Caco-2 (cell line): ENCODE measurements around the gene TTC39A. TPM values are rescaled to one million over a fixed set of nuclear protein-coding genes. Genes with fewer than 3 reads are reported as not detected.

Experiments used
- BruUV-seq: library from RNA; stranded (reverse); fragments of 400-500 nt; replicated peaks from 2 replicates; lab custom pipeline; 2021; lab: Mats Ljungman, UMichigan
- CTCF ChIA-PET: fragments of 300-600 bp; sonication (Branson Sonifier 250); formaldehyde crosslinking; loops from one replicate; lab custom pipeline; 2022; ENCODE audit warnings: antibody characterized with exemption; lab: Charles Lee
- POLR2A ChIA-PET: fragments of 300-600 bp; sonication (Branson Sonifier 250); formaldehyde crosslinking; loops from one replicate; lab custom pipeline; 2022; ENCODE audit warnings: antibody characterized with exemption; lab: Charles Lee
- DNase-seq, 2 experiments: peaks; one replicate each; pipeline versions ENCODE4 v3.0.0 to v3.0.0-alpha.2; 2020 to 2022
- H3K27me3 ChIP-seq: replicated peaks from 2 replicates; pipeline ENCODE4 v1.6.0; 2011; ENCODE audit warnings: low read length; ENCODE audit not compliant: control insufficient read depth, insufficient read depth
- H3K36me3 ChIP-seq: 2 replicates; pipeline ENCODE4 v1.5.1; 2011; ENCODE audit warnings: low read length; ENCODE audit not compliant: control insufficient read depth, insufficient read depth
- H3K4me1 ChIP-seq: fragments of 250-450 bp; sonication (Bioruptor Pico); 2 replicates; pipeline ENCODE4 v1.5.1; 2020; ENCODE audit warnings: mild to moderate bottlenecking
- H3K4me3 ChIP-seq: 2 replicates; pipeline ENCODE4 v1.5.1; 2011; ENCODE audit warnings: low read depth, mild to moderate bottlenecking, control low read depth, low read length
- H3K9me3 ChIP-seq: fragments of 250-450 bp; sonication (Bioruptor Pico); 2 replicates; pipeline ENCODE4 v1.5.1; 2020; ENCODE audit warnings: mild to moderate bottlenecking, moderate library complexity
- H3K27ac Mint-ChIP-seq: one replicate; pipeline ENCODE4 v1.8.0; 2022; ENCODE audit warnings: mixed read lengths; ENCODE audit not compliant: unreplicated experiment
- H3K27me3 Mint-ChIP-seq: one replicate; pipeline ENCODE4 v1.8.0; 2022; ENCODE audit warnings: mixed read lengths; ENCODE audit not compliant: insufficient read depth, unreplicated experiment
- H3K36me3 Mint-ChIP-seq: one replicate; pipeline ENCODE4 v1.8.0; 2022; ENCODE audit warnings: mild to moderate bottlenecking, mixed read lengths; ENCODE audit not compliant: insufficient read depth, unreplicated experiment
- H3K4me1 Mint-ChIP-seq: one replicate; pipeline ENCODE4 v1.8.0; 2022; ENCODE audit warnings: low read depth, mixed read lengths; ENCODE audit not compliant: unreplicated experiment
- H3K4me3 Mint-ChIP-seq: one replicate; pipeline ENCODE4 v1.8.0; 2022; ENCODE audit warnings: mild to moderate bottlenecking, moderate library complexity, mixed read lengths; ENCODE audit not compliant: unreplicated experiment
- H3K9me3 Mint-ChIP-seq: one replicate; pipeline ENCODE4 v1.8.0; 2022; ENCODE audit warnings: mixed read lengths; ENCODE audit not compliant: unreplicated experiment
- intact Hi-C: fragments of 100-400 bp; cut with micrococcal nuclease; formaldehyde crosslinking; loops from one replicate; pipeline ENCODE4 v1.10.0; 2022; ENCODE audit not compliant: unreplicated experiment
- total RNA-seq: library from RNA; stranded (reverse); gene quantifications from 2 replicates; pipeline ENCODE4 v1.2.3, GENCODE V29; 2022
- TF ChIP-seq, protein P1 (sequence below), 2 experiments: fragments of 200-600 bp in 1 of 2; IDR thresholded peaks; 1 replicate in 1 of 2; 2 replicates in 1 of 2; pipeline versions ENCODE4 v1.5.1 to v1.8.0; 2011 to 2022; ENCODE audit warnings: antibody characterized with exemption in 1 of 2, control low read depth in 1 of 2, inconsistent platforms in 1 of 2, low read depth in 1 of 2, low read length in 1 of 2, mild to moderate bottlenecking in 1 of 2, moderate library complexity in 1 of 2; ENCODE audit not compliant: insufficient read depth in 1 of 2, severe bottlenecking in 1 of 2, unreplicated experiment in 1 of 2

Gene TTC39A
- total RNA-seq, 1 experiment from 2014 or later, result 21.0 TPM

DNA sequence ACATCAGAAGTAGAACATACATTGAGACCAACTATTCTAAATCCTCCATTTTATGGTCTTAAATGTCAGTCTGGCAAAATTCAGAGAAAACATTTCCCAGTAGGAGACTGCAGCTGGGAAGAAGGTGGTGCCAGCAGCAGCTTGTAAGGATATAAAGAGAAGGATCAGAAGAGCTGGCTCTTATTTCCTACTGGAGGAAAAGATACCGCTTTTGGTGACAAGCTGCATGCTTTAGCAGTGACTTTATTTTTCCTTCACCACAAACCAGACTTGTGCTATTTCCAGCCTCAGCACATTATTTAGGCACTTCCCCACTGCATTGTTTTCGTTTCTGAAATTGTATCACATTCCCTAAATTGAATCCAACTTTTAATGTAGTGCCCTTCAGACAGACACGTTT is 65.9 kb downstream of the TTC39A start:
- ChIA-PET CTCF (no interaction called here), POLR2A (no interaction called here)
- Mint-ChIP-seq H3K4me3 (no peak overlapping the region), H3K27me3 (no peaks in the 10 kb centered on the region), H3K36me3 (no peaks in the 10 kb centered on the region), H3K4me1 (no peaks in the 10 kb centered on the region), H3K27ac (no peak overlapping the region), H3K9me3 (no peaks in the 10 kb centered on the region)
- H3K9me3 ChIP-seq, result no peaks in the 10 kb centered on the region
- intact Hi-C loops, result no loop called here
- TF ChIP-seq, protein P1, sequence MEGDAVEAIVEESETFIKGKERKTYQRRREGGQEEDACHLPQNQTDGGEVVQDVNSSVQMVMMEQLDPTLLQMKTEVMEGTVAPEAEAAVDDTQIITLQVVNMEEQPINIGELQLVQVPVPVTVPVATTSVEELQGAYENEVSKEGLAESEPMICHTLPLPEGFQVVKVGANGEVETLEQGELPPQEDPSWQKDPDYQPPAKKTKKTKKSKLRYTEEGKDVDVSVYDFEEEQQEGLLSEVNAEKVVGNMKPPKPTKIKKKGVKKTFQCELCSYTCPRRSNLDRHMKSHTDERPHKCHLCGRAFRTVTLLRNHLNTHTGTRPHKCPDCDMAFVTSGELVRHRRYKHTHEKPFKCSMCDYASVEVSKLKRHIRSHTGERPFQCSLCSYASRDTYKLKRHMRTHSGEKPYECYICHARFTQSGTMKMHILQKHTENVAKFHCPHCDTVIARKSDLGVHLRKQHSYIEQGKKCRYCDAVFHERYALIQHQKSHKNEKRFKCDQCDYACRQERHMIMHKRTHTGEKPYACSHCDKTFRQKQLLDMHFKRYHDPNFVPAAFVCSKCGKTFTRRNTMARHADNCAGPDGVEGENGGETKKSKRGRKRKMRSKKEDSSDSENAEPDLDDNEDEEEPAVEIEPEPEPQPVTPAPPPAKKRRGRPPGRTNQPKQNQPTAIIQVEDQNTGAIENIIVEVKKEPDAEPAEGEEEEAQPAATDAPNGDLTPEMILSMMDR (IDR thresholded peaks at IDR 0.05; ENCODE audit: insufficient read depth in 1 of 2, low read depth in 1 of 2, low read length in 1 of 2, severe bottlenecking in 1 of 2, unreplicated experiment in 1 of 2), result no peak
- no peaks in the 10 kb centered on the region for H3K36me3 ChIP-seq
- H3K4me1 ChIP-seq, result no peaks in the 10 kb centered on the region
- H3K27me3 ChIP-seq, result no peaks in the 10 kb centered on the region
- no peak overlapping the region for H3K4me3 ChIP-seq
- DNase-seq, result no peak
- BruUV-seq, result no TSS peak

DNA sequence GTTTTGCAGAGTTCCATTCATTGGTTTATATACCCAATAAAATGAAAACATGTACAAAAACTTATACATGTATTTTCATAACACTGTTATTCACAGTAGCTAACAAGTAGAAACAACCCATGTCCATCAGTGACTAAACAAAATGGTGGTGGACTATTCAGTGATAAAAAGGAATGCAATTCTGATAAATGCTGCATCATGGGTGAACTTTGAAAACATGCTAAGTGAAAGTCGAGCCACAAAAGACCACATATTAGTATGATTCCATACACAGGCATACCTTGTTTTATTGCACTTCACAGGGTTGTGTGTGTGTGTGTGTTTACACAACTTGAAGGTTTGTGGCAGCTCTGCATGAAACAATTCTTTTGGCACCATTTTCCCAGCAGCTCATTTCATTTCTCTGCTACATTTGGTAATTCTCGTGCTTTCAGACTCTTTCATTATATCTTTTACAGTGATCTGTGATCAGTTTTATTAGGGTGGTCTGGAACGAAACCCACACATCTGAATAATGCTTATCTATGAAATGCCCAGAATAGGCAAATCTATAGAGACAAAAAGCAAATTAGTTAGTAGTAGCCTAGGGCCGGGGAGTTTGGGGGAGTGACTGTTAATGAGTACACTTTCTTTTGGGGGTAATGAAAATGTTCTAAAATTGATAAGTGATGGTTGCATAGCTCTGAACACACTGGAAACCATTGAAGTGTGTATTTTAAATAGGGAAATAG is 67.0 kb downstream of the TTC39A start:
- ChIA-PET POLR2A (no interaction called here), CTCF (no interaction called here)
- BruUV-seq, result no TSS peak
- no peaks in the 10 kb centered on the region for H3K36me3 ChIP-seq
- H3K27ac Mint-ChIP-seq, result no peak overlapping the region
- intact Hi-C loops, result no loop called here
- H3K4me1 Mint-ChIP-seq, result no peaks in the 10 kb centered on the region
- no peaks in the 10 kb centered on the region for H3K27me3 ChIP-seq
- H3K4me3 ChIP-seq, result no peak overlapping the region
- no peaks in the 10 kb centered on the region for H3K9me3 Mint-ChIP-seq
- no peaks in the 10 kb centered on the region for H3K36me3 Mint-ChIP-seq
- H3K4me3 Mint-ChIP-seq, result no peak overlapping the region
- TF ChIP-seq, protein P1 (IDR thresholded peaks at IDR 0.05; ENCODE audit: insufficient read depth in 1 of 2, low read depth in 1 of 2, low read length in 1 of 2, severe bottlenecking in 1 of 2, unreplicated experiment in 1 of 2), result no peak
- H3K4me1 ChIP-seq, result no peaks in the 10 kb centered on the region
- H3K27me3 Mint-ChIP-seq, result no peaks in the 10 kb centered on the region
- no peaks in the 10 kb centered on the region for H3K9me3 ChIP-seq
- no peak for DNase-seq

DNA sequence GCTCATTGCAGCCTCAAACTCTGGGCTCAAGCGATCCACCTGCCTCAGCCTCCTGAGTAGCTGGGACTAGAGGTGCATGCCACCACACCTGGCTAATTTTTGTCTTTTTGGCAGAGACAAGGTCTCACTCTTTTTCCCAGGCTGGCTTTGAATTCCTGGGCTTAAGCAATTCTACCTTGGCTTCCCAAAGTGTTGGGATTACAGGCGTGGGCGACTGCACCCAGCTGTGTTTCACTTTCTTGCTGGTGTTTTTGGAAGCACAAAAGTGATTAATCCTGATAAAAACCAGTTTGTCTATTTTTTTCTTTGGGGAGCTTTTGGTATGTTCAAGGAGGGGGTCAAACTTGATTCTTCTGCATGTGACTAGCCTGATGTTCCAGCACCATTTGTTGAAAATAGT is 75.0 kb downstream of the TTC39A start:
- no peak overlapping the region for H3K4me3 ChIP-seq
- H3K27ac Mint-ChIP-seq, result no peak overlapping the region
- no peak overlapping the region for H3K4me3 Mint-ChIP-seq
- H3K36me3 Mint-ChIP-seq, result no peaks in the 10 kb centered on the region
- H3K36me3 ChIP-seq, result no peaks in the 10 kb centered on the region
- H3K9me3 Mint-ChIP-seq, result no peaks in the 10 kb centered on the region
- TF ChIP-seq, protein P1 (IDR thresholded peaks at IDR 0.05; ENCODE audit: insufficient read depth in 1 of 2, low read depth in 1 of 2, low read length in 1 of 2, severe bottlenecking in 1 of 2, unreplicated experiment in 1 of 2), result no peak
- H3K4me1 ChIP-seq, result no peaks in the 10 kb centered on the region
- no TSS peak for BruUV-seq
- intact Hi-C loops, result no loop called here
- ChIA-PET CTCF (interaction anchor here (0.6 kb wide), 1 partner anchor 38 kb away, joined by 3 read pairs; no protein-coding TSS in a partner anchor), POLR2A (no interaction called here)
- no peaks in the 10 kb centered on the region for H3K27me3 Mint-ChIP-seq
- DNase-seq, result no peak
- H3K27me3 ChIP-seq, result no peaks in the 10 kb centered on the region
- H3K4me1 Mint-ChIP-seq, result no peaks in the 10 kb centered on the region
- no peaks in the 10 kb centered on the region for H3K9me3 ChIP-seq
